Activated naive CD8-positive, alpha-beta T cell treated with anti-CD3 and anti-CD28 coated beads, Interleukin-2, amount 50 U/mL, for 24 hours (primary cell): ENCODE measurements around the gene FYCO1.
A peak's percentile ranks its signal among the peaks of the same experiment; 100 is the strongest.

ENCODE experiments used
- ATAC-seq: fragments of 150-1000 bp; cut with Tn5 transposase; one replicate; pipeline ENCODE4 v1.10.0; 2021
- DNase-seq: peaks from one replicate; pipeline ENCODE4 v3.0.0; 2021
- H3K27ac Mint-ChIP-seq: one replicate; pipeline ENCODE4 v1.8.0; 2021; ENCODE audit warnings: mild to moderate bottlenecking, mixed read lengths
- H3K27me3 Mint-ChIP-seq: one replicate; pipeline ENCODE4 v1.8.0; 2021; ENCODE audit warnings: mixed read lengths
- H3K36me3 Mint-ChIP-seq: one replicate; pipeline ENCODE4 v1.8.0; 2021; ENCODE audit warnings: low read depth, mixed read lengths
- H3K4me1 Mint-ChIP-seq: one replicate; pipeline ENCODE4 v1.8.0; 2021; ENCODE audit warnings: mixed read lengths
- H3K4me3 Mint-ChIP-seq: one replicate; pipeline ENCODE4 v1.8.0; 2021; ENCODE audit warnings: mild to moderate bottlenecking, moderate library complexity, mixed read lengths
- H3K9me3 Mint-ChIP-seq: one replicate; pipeline ENCODE4 v1.8.0; 2021; ENCODE audit warnings: mixed read lengths

FYCO1 gene

DNA sequence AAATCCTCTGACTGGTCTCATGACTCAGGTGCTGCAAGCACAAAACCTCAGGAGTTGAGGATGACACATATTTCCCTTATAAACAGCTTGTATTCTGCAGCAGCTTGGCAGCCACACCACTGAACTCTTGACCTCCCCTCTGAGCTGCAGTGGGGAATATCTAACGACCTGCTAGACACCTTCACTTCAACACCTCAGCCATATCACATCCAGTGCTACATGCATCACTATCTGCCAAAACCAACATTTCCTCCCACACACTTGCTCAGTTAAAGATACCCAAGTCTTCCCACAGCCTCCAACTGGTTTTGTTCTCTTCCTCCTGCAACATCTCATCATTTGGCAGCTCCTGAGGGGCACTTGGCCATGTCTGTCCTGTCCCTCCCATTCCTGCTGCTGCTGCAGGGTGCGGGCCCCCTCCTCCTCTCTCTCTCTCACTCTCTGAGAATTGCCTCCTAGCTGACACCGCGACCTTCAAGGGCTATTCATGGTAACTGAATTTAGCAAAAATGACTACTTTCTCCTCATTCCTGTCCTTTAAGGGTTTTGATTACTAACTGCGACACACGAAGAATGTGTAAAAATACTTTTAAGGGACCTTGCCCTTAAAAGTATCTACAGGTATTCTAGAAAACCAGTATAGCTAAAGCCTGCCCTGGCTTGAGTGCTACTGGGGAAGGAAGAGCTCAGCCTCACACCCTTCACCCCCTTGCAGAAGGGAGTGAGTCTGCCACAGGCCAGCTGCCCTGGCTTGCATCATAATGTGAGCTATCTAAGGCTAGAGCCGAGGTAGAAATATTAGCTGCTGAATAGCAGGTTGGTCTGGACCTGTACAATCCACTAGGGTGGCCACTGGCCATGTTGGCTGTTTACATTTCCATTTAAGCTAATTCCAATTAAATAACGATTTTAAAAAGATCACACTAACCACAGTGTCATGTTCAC lies 114.3 kb downstream of the FYCO1 start:
- ATAC-seq (peak; percentile 97), DNase-seq (peak; percentile 27)
- no peaks in the 10 kb centered on the region for H3K36me3 Mint-ChIP-seq
- H3K9me3 Mint-ChIP-seq, result no peaks in the 10 kb centered on the region
- H3K4me1 Mint-ChIP-seq, result peaks cover 18% of the 10 kb centered on the region
- H3K4me3 Mint-ChIP-seq, result no peak overlapping the region
- H3K27ac Mint-ChIP-seq, result no peak overlapping the region
- H3K27me3 Mint-ChIP-seq, result peaks cover 46% of the 10 kb centered on the region

DNA sequence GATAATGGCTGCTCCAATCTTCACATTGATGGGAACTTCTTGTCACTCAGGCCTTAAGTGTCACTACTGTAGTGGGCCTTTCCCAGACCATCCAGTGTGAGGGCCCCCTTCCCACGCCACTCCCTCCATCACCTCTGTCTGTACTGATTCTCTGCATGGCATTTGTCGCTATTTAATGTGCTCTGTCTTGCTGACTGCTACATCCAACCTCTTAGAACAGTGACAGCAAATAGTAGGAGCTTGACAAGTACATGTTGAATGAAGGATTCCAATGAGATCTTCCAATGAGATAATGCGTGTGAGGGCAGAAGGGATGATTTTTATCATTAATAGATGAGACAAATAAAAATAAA lies 114.9 kb downstream of the FYCO1 start:
- Mint-ChIP-seq H3K27ac (no peak overlapping the region), H3K9me3 (no peaks in the 10 kb centered on the region), H3K36me3 (no peaks in the 10 kb centered on the region), H3K27me3 (peaks cover 47% of the 10 kb centered on the region), H3K4me1 (peaks cover 18% of the 10 kb centered on the region), H3K4me3 (no peak overlapping the region)
- ATAC-seq (peak; percentile 17), DNase-seq (no peak)

GRCh38 chr3:45878124-45878523 lies 117.5 kb downstream of the FYCO1 start:
- no peaks in the 10 kb centered on the region for H3K36me3 Mint-ChIP-seq

GRCh38 chr3:45874677-45875346 lies 120.8 kb downstream of the FYCO1 start:
- ATAC-seq (no peak), DNase-seq (no peak)
- H3K36me3 Mint-ChIP-seq, result no peaks in the 10 kb centered on the region
- H3K4me1 Mint-ChIP-seq, result peaks cover 20% of the 10 kb centered on the region
- peaks cover 6% of the 10 kb centered on the region for H3K9me3 Mint-ChIP-seq
- H3K4me3 Mint-ChIP-seq, result no peak overlapping the region
- H3K27ac Mint-ChIP-seq, result no peak overlapping the region
- H3K27me3 Mint-ChIP-seq, result peaks cover 55% of the 10 kb centered on the region

More at GRCh38 chr3:45878124-45878523, 117.5 kb downstream of the FYCO1 start:
- peaks cover 49% of the 10 kb centered on the region for H3K27me3 Mint-ChIP-seq
- DNase-seq (no peak), ATAC-seq (no peak)
- H3K9me3 Mint-ChIP-seq, result peaks cover 6% of the 10 kb centered on the region
- peaks cover 16% of the 10 kb centered on the region for H3K4me1 Mint-ChIP-seq
- no peak overlapping the region for H3K27ac Mint-ChIP-seq
- H3K4me3 Mint-ChIP-seq, result no peak overlapping the region

DNA sequence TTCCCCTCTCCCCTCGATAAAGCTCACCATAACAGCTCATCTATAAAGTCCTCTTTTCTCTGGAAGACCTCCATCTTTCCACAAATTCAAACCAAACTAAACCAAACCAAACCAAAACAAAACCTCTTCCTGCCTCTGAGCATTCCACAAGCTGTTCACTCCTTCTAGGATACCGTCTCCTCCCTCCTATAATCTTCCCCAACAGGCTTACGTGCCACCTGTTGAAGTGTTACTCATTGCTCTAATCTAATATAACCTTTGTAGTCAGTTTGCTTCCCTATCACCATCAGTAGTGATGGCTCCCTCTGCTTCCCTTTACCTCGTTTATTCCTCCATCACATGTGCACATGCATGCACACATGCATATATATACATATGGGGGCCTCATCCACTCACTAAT lies 122.0 kb downstream of the FYCO1 start:
- Mint-ChIP-seq H3K36me3 (no peaks in the 10 kb centered on the region), H3K4me1 (peaks cover 30% of the 10 kb centered on the region), H3K9me3 (peaks cover 6% of the 10 kb centered on the region), H3K27me3 (peaks cover 60% of the 10 kb centered on the region), H3K27ac (no peak overlapping the region), H3K4me3 (no peak overlapping the region)
- ATAC-seq, result no peak
- DNase-seq, result no peak

DNA sequence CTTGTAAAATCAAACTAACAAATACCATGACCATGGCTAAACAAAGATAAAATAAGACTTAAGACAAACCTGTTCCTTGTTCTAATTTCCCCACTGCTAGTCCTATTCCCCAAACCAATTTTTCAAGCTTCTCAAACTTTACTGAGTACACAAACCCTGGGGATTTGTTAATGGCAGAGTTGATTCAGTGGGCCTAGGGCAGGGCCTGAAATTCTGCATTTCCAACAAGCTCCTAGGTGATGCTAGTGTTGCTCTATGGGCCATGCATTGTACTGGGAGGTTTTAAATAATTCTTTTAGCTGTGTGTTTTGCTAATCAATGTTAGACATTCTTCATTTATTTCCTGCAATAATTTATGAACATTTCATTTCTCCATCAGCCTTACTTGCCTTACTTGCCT lies 122.6 kb downstream of the FYCO1 start:
- peaks cover 6% of the 10 kb centered on the region for H3K9me3 Mint-ChIP-seq
- H3K27me3 Mint-ChIP-seq, result peaks cover 58% of the 10 kb centered on the region
- no peak overlapping the region for H3K27ac Mint-ChIP-seq

GRCh38 chr3:45872569-45872968 lies 123.1 kb downstream of the FYCO1 start:
- Mint-ChIP-seq H3K27me3 (peaks cover 59% of the 10 kb centered on the region), H3K4me3 (no peak overlapping the region), H3K4me1 (peaks cover 30% of the 10 kb centered on the region)

More for the DNA sequence above, 122.6 kb downstream of the FYCO1 start:
- Mint-ChIP-seq H3K4me3 (no peak overlapping the region), H3K36me3 (no peaks in the 10 kb centered on the region), H3K4me1 (peaks cover 30% of the 10 kb centered on the region)
- ATAC-seq (no peak), DNase-seq (no peak)

GRCh38 chr3:45871780-45872179 lies 123.8 kb downstream of the FYCO1 start:
- Mint-ChIP-seq H3K36me3 (no peaks in the 10 kb centered on the region), H3K9me3 (peaks cover 6% of the 10 kb centered on the region), H3K4me3 (no peak overlapping the region), H3K27me3 (peaks cover 61% of the 10 kb centered on the region), H3K4me1 (peaks cover 30% of the 10 kb centered on the region), H3K27ac (no peak overlapping the region)
- DNase-seq, result no peak
- no peak for ATAC-seq

More at GRCh38 chr3:45872569-45872968, 123.1 kb downstream of the FYCO1 start:
- DNase-seq (no peak), ATAC-seq (no peak)
- Mint-ChIP-seq H3K36me3 (no peaks in the 10 kb centered on the region), H3K9me3 (peaks cover 6% of the 10 kb centered on the region), H3K27ac (no peak overlapping the region)

DNA sequence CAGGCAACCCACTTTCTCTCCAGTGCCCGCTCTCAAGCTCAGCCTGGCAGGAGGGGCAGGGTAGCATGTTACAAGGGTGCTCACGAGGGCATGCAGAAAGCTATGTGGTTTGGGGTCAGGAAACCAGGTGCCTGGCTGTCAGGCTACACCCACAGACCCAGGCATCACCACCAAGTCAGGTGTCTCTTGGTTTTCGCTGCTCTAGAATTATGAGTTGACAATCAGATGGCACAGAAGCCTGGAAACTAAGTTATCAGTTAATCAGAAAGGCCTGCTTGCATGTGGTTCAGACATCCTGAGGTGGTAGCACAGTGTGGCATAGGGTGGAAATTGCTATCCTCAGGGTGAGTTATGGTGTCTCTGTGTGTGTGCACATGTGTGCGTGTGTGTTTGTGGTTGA lies 125.5 kb downstream of the FYCO1 start:
- DNase-seq, result peak; percentile 35
- Mint-ChIP-seq H3K27me3 (peaks cover 60% of the 10 kb centered on the region), H3K27ac (no peak overlapping the region), H3K4me3 (no peak overlapping the region), H3K4me1 (peaks cover 34% of the 10 kb centered on the region), H3K36me3 (no peaks in the 10 kb centered on the region), H3K9me3 (peaks cover 6% of the 10 kb centered on the region)
- peak; percentile 92 for ATAC-seq

DNA sequence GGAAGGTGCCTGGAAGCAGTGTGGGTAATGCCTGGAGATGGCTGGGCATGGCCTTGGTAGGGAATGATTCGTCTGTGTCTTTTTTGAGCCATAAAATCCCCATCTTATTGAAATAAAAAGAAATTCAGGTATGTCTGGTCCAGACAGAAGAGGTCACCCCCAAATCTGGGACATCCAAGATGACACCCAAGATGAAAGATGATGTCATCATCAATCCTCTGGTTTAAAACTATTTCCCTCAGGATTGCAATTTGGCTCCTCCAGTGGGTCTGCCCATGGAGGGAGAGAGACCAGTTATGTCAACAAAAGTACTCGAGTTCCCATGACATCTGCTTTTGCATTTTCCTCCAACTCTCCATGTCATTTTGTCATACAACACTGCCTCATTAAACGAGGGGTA lies 126.0 kb downstream of the FYCO1 start:
- Mint-ChIP-seq H3K27ac (no peak overlapping the region), H3K4me3 (no peak overlapping the region), H3K4me1 (peaks cover 38% of the 10 kb centered on the region), H3K27me3 (peaks cover 60% of the 10 kb centered on the region), H3K9me3 (peaks cover 6% of the 10 kb centered on the region), H3K36me3 (no peaks in the 10 kb centered on the region)
- DNase-seq (no peak), ATAC-seq (no peak)

- peaks cover 3% of the 10 kb centered on the region for H3K9me3 Mint-ChIP-seq
- H3K27me3 Mint-ChIP-seq, result peaks cover 60% of the 10 kb centered on the region
- peaks cover 40% of the 10 kb centered on the region for H3K4me1 Mint-ChIP-seq
- H3K36me3 Mint-ChIP-seq, result no peaks in the 10 kb centered on the region
- DNase-seq, result no peak
- no peak overlapping the region for H3K4me3 Mint-ChIP-seq
- ATAC-seq, result no peak
- H3K27ac Mint-ChIP-seq, result no peak overlapping the region
These were observed 127.0 kb downstream of the FYCO1 start for GRCh38 chr3:45868650-45869049.

DNA sequence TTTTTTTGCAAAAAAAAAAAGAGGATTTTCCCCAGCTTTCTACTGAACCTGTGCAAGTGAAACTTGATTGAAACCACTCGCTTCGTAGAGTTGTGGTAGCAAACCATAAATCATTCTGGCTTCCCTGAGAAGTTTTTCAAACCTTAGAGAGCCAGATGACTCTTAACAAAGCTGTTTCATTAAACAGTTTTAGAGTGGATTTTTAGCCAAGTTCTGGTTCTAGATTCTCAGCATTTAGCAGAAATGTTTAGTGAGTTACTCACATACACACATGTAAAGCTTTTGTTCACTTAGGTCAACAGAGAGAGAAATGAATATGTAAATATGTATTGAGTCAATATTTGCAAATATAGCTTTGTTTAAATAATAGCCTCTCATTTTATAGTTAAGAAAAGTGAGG lies 127.4 kb downstream of the FYCO1 start:
- DNase-seq (no peak), ATAC-seq (no peak)
- Mint-ChIP-seq H3K27ac (no peak overlapping the region), H3K9me3 (peaks cover 5% of the 10 kb centered on the region), H3K27me3 (peaks cover 62% of the 10 kb centered on the region), H3K4me3 (no peak overlapping the region), H3K4me1 (peaks cover 40% of the 10 kb centered on the region), H3K36me3 (no peaks in the 10 kb centered on the region)
